ENCODE measurements around the gene UNC5CL. TPM values are rescaled to one million over a fixed set of nuclear protein-coding genes. Genes with fewer than 3 reads are reported as not detected.

The UNC5CL gene
- total and polyA plus RNA-seq, 9 of the 15 experiments (the other 6 are each of a cell fraction or from before 2014, with no cell fraction given): 0.07 to 1.8 (median 0.62) TPM; not detected in 1

GRCh38 chr6:41073968-41074691 is 35.1 kb upstream of the UNC5CL start (continued):
- TF ChIP-seq STAT6 (CRISPR knock-in tag; IDR thresholded peaks at IDR 0.05) (no peak), FOXK2 (conservative IDR thresholded peaks at IDR 0.05 in 1 of 2, IDR thresholded peaks at IDR 0.05 in 1 of 2; ENCODE audit: low read depth in 2 of 2) (no peak), NCOA1 (IDR thresholded peaks at IDR 0.05; ENCODE audit: low read depth) (no peak), PYGO2 (tag; IDR thresholded peaks at IDR 0.05) (no peak), MAFG (tag; conservative IDR thresholded peaks at IDR 0.05) (no peak), SNIP1 (IDR thresholded peaks at IDR 0.05; ENCODE audit: low read depth) (no peak), ZNF586 (CRISPR knock-in tag; conservative IDR thresholded peaks at IDR 0.05) (no peak), SPI1 (IDR thresholded peaks at IDR 0.05; ENCODE audit: borderline replicate concordance, low read depth, low read length) (peak; percentile 82), ZFX (CRISPR knock-in tag; IDR thresholded peaks at IDR 0.05) (no peak), ELK3 (CRISPR knock-in tag; IDR thresholded peaks at IDR 0.05) (no peak), HNRNPLL (IDR thresholded peaks at IDR 0.05; ENCODE audit: low read depth, low read length, poor library complexity, severe bottlenecking) (peak; percentile 36), TAF15 (IDR thresholded peaks at IDR 0.05; ENCODE audit: low read depth, low read length) (no peak), RFX1 (IDR thresholded peaks at IDR 0.05) (peak; percentile 73), ERF (CRISPR knock-in tag; IDR thresholded peaks at IDR 0.05) (0 out of 2 replicates have a peak, but pooled peaks have one; percentile 18), ZNF785 (CRISPR knock-in tag; IDR thresholded peaks at IDR 0.05) (no peak), CSDE1 (IDR thresholded peaks at IDR 0.05) (no peak), NFRKB (IDR thresholded peaks at IDR 0.05; ENCODE audit: low read depth) (peak; percentile 45), TEAD4 (IDR thresholded peaks at IDR 0.05; ENCODE audit: low read length) (no peak), TEAD4 (CRISPR knock-in tag; IDR thresholded peaks at IDR 0.05; ENCODE audit: borderline replicate concordance) (no peak), ZNF449 (CRISPR knock-in tag; IDR thresholded peaks at IDR 0.05) (no peak), HDAC3 (IDR thresholded peaks at IDR 0.05; ENCODE audit: borderline replicate concordance, partially characterized antibody) (no peak)

All from K562 (cell line).